IPS-11a (cell line): ENCODE data around the gene GNG12.
A peak's percentile ranks its signal among the peaks of the same experiment; 100 is the strongest.

Experiments used
- H3K4me3 ChIP-seq: one replicate; pipeline ENCODE4 v1.5.1; 2013; ENCODE audit warnings: low read depth, low read length, control low read depth

Gene GNG12

GRCh38 chr1:67713057-67713846, 120.0 kb downstream of the GNG12 start:
- no peak overlapping the region for H3K4me3 ChIP-seq

GRCh38 chr1:67711855-67712212, 121.4 kb downstream of the GNG12 start:
- no peak overlapping the region for H3K4me3 ChIP-seq

- H3K4me3 ChIP-seq = no peak overlapping the region
These were observed 122.0 kb downstream of the GNG12 start for GRCh38 chr1:67711158-67711854.

- H3K4me3 ChIP-seq = no peak overlapping the region
These were observed 122.8 kb downstream of the GNG12 start for GRCh38 chr1:67710417-67710816.

GRCh38 chr1:67708606-67709005, 124.7 kb downstream of the GNG12 start:
- H3K4me3 ChIP-seq = no peak overlapping the region

GRCh38 chr1:67705735-67706453, 127.4 kb downstream of the GNG12 start:
- no peak overlapping the region for H3K4me3 ChIP-seq

- no peak overlapping the region for H3K4me3 ChIP-seq
These were observed 128.9 kb downstream of the GNG12 start for GRCh38 chr1:67704351-67704750.

GRCh38 chr1:67701876-67702275, 131.4 kb downstream of the GNG12 start:
- no peak overlapping the region for H3K4me3 ChIP-seq

- no peak overlapping the region for H3K4me3 ChIP-seq
These were observed 132.4 kb downstream of the GNG12 start for GRCh38 chr1:67700692-67701410.

- no peak overlapping the region for H3K4me3 ChIP-seq
These were observed 133.0 kb downstream of the GNG12 start for GRCh38 chr1:67700220-67700619.

GRCh38 chr1:67696708-67697107, 136.6 kb downstream of the GNG12 start:
- H3K4me3 ChIP-seq = no peak overlapping the region

GRCh38 chr1:67695963-67696362, 137.3 kb downstream of the GNG12 start:
- no peak overlapping the region for H3K4me3 ChIP-seq

GRCh38 chr1:67691712-67692111, 141.6 kb downstream of the GNG12 start:
- H3K4me3 ChIP-seq = no peak overlapping the region

- no peak overlapping the region for H3K4me3 ChIP-seq
These were observed 142.9 kb downstream of the GNG12 start for GRCh38 chr1:67690411-67690810.

GRCh38 chr1:67690018-67690363, 143.3 kb downstream of the GNG12 start:
- H3K4me3 ChIP-seq = no peak overlapping the region

- no peak overlapping the region for H3K4me3 ChIP-seq
These were observed 143.8 kb downstream of the GNG12 start for GRCh38 chr1:67689267-67690017.

- no peak overlapping the region for H3K4me3 ChIP-seq
These were observed 144.6 kb downstream of the GNG12 start for GRCh38 chr1:67688526-67689219.

GRCh38 chr1:67687649-67688048, 145.6 kb downstream of the GNG12 start:
- no peak overlapping the region for H3K4me3 ChIP-seq

GRCh38 chr1:67687198-67687545, 146.1 kb downstream of the GNG12 start:
- peak overlapping the region; percentile 89 for H3K4me3 ChIP-seq
